ENCODE measurements around the gene INSC. TPM values are rescaled to one million over a fixed set of nuclear protein-coding genes. Genes with fewer than 3 reads are reported as not detected.

Gene INSC
- polyA plus RNA-seq, 3 donors from 2014 or later, result 0.59 to 1.4 TPM; not detected in 1

DNA sequence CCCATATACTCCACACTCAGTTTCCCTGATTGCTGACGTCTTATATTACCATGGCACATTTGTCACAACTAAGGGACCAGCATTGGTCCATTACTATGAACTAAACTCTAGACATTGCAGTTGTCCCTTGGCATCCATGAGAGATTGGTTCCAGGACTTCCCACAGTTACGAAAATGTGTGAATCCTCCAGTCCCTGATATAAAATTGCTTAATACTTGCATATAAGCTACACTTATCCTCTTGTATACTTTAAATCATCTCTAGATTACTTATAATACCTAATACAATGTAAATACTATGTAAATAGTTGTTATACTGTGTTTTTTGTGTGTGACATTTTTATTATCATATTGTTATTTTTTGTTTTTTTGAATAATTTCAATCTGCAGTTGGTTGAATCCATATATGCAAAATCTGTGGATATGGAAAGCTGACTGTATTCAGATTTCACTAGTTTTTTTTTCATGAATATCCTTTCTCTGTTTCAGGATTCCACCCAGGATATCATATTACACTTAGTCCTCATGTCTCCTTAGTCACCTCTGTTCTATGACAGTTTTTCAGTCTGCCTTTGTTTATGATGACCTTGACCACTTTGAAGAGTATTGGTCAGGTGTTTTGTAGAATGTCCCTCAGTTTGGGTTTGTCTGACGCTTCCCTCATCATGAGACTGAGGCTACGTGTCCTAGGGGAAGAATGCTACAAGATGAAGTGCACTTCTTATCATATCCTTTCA, 55.3 kb downstream of the INSC start:
- H3K27ac Mint-ChIP-seq, result no peak overlapping the region
- no peak overlapping the region for H3K4me3 Mint-ChIP-seq
- peaks cover 2 to 9% (median 6%) of the 10 kb centered on the region in 3 donors for H3K27me3 Mint-ChIP-seq (ENCODE audit: low read depth in 3 of 3)
- no peaks in the 10 kb centered on the region for H3K36me3 Mint-ChIP-seq
- no peaks in the 10 kb centered on the region for H3K9me3 Mint-ChIP-seq
- H3K4me1 Mint-ChIP-seq, result no peaks in the 10 kb centered on the region
- no peak for DNase-seq

DNA sequence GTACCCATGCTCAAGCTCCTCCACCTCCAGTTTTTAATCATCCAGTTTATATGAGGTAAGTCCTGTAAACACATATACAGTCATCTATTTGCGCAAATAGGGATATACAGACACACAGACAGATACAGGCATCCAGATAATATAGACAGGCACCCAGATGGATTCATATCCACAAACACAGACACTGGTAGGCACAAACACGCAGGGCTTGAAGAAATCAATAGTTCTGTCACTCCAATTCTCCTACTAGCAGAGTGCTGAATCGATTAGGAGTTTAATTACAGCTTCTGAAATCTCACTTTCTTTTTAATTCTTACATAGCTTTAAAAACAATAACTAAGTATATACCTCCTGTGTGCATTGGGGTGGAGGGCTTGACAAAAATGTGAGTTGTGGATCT, 56.0 kb downstream of the INSC start:
- H3K36me3 Mint-ChIP-seq, result no peaks in the 10 kb centered on the region
- no peaks in the 10 kb centered on the region for H3K9me3 Mint-ChIP-seq
- no peak overlapping the region for H3K4me3 Mint-ChIP-seq
- no peaks in the 10 kb centered on the region for H3K4me1 Mint-ChIP-seq
- H3K27ac Mint-ChIP-seq, result no peak overlapping the region
- H3K27me3 Mint-ChIP-seq (ENCODE audit: low read depth in 3 of 3), result peaks cover 2 to 9% (median 4%) of the 10 kb centered on the region in 3 donors
- no peak for DNase-seq

DNA sequence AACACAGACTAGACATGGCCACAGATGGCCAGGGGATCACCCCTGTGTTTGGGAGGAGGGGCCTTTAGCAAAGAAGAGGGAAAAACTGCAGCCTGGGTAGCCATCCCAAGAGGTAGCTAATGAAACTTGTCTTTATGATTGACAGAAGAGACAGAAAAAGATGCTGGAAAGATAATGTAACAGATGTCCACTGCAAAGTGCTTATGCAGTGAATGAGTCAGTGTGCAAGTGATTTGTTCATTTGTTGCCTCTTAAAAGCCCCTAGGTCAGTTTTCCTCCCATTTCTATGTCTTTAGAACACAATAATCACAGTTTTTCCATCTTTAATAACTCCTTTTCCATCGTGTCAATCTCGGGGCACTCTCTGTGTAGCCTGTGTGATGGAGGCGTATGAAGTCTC, 57.2 kb downstream of the INSC start:
- Mint-ChIP-seq H3K27ac (no peak overlapping the region), H3K4me1 (no peaks in the 10 kb centered on the region), H3K27me3 (ENCODE audit: low read depth in 3 of 3) (peaks cover 2 to 13% (median 4%) of the 10 kb centered on the region in 3 donors)

DNA sequence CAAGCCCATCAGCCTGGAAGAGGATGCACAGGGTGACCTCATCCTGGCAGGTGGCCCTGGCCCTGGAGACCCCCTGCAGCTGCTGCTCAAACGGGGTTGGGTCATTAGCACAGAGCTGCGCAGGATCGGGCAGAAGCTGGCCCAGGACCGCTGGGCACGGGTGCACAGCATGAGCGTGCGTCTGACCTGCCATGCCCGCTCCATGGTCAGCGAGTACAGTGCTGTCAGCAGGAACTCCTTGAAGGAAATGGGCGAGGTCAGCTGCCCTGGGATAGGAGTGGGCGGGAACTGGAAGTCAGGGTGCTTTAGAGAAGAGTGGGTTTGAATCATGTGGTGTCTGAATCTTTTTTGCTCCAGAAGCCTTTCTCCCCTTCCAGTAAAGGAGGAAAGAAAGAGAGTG, 61.1 kb downstream of the INSC start:
- no peak overlapping the region for H3K4me3 Mint-ChIP-seq
- no peak for DNase-seq
- no peaks in the 10 kb centered on the region for H3K4me1 Mint-ChIP-seq
- no peaks in the 10 kb centered on the region for H3K36me3 Mint-ChIP-seq
- H3K27ac Mint-ChIP-seq, result no peak overlapping the region
- H3K9me3 Mint-ChIP-seq, result no peaks in the 10 kb centered on the region
- H3K27me3 Mint-ChIP-seq (ENCODE audit: low read depth in 3 of 3), result peaks cover 3 to 9% (median 4%) of the 10 kb centered on the region in 3 donors

More for the DNA sequence above, 57.2 kb downstream of the INSC start:
- H3K4me3 Mint-ChIP-seq, result no peak overlapping the region
- no peak for DNase-seq
- H3K36me3 Mint-ChIP-seq, result no peaks in the 10 kb centered on the region
- H3K9me3 Mint-ChIP-seq, result no peaks in the 10 kb centered on the region

DNA sequence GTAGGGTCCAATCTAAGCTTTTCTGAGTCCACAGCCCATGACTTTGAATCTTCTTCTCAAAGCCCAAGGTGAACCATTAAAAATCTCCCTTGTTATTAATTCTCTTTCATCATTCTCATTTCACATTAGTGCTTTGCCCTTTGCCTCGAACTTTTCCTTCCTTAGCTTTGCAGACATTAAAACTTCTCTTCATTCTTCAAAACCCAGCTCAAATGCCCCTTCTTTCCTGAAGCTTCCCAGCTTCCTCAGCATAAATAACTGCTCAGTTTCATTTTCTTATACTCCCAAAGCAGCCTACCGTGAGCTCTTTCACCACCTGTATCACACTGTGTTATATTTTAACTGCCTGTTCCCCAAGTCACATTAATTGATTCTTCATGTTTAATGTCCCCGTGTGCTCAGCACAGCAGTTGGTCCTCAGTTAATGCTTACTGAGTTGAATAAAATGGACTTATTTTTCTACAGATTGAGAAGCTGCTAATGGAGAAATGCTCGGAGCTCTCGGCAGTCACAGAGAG, 62.0 kb downstream of the INSC start:
- H3K27me3 Mint-ChIP-seq (ENCODE audit: low read depth in 3 of 3), result peaks cover 3 to 9% (median 4%) of the 10 kb centered on the region in 3 donors
- no peak overlapping the region for H3K27ac Mint-ChIP-seq
- no peaks in the 10 kb centered on the region for H3K4me1 Mint-ChIP-seq
- no peak overlapping the region for H3K4me3 Mint-ChIP-seq
- H3K9me3 Mint-ChIP-seq, result no peaks in the 10 kb centered on the region
- no peak for DNase-seq
- H3K36me3 Mint-ChIP-seq, result no peaks in the 10 kb centered on the region

DNA sequence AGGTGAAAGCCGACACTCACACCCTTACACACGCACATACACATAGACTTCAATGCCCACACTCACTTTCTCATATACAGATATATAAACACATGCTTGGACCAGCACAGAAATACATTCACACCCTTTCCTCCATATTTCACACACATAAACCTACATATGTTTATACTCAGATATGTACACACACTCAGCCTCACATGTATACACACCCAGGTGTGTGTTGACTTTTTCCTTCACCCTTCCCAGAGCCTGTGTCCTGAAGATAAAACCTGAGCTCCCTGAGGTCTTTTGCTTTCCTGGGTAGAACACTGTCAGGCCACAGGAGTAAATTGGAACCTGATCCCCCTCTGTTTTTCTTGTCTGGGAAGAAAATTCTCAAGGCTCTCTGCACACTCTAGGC, 62.8 kb downstream of the INSC start:
- H3K4me3 Mint-ChIP-seq, result no peak overlapping the region
- H3K36me3 Mint-ChIP-seq, result no peaks in the 10 kb centered on the region
- no peak overlapping the region for H3K27ac Mint-ChIP-seq

DNA sequence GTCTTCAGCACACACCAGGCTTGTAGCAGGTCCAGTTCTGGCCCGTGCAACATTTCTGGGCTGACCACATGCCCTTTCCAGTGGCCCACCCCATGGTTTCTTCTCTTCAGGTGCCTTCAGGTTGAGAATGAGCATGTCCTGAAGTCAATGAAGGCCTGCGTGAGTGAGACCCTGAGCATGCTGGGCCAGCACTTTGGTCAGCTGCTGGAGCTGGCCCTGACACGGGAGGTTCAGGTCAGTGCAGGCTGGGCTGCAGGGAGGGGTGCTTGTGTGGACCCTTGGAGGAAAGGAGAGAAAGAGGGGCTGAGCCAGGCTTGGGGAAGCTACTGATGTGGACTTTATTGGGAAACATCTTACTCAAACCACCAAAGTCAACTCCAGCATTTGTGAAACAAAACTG, 63.5 kb downstream of the INSC start:
- Mint-ChIP-seq H3K27me3 (ENCODE audit: low read depth in 3 of 3) (peaks cover 0 to 6% (median 2%) of the 10 kb centered on the region in 3 donors), H3K4me1 (no peaks in the 10 kb centered on the region), H3K36me3 (no peaks in the 10 kb centered on the region), H3K27ac (no peak overlapping the region), H3K4me3 (no peak overlapping the region), H3K9me3 (no peaks in the 10 kb centered on the region)
- DNase-seq, result no peak

More for the DNA sequence above, 62.8 kb downstream of the INSC start:
- H3K9me3 Mint-ChIP-seq, result no peaks in the 10 kb centered on the region
- H3K27me3 Mint-ChIP-seq (ENCODE audit: low read depth in 3 of 3), result peaks cover 3 to 6% (median 4%) of the 10 kb centered on the region in 3 donors
- H3K4me1 Mint-ChIP-seq, result no peaks in the 10 kb centered on the region
- DNase-seq, result no peak

DNA sequence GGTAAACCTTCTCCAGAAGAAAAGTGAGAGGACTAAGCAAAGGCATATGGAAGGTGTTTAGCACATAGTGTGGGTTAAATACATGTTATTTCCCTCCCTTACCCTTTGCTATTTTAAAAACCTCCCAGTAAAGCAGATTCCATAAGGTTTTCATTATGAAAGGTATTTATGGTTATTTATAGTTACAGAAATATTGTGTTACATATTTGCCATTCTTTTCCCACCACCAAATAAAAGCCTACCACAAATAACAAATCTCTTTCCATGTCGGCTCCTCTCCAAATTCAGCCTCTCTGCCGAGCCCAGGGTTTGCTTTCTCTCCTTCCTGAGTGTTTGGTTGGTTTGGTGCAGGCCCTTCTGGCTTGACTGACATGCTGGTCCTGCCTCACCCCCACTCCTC, 64.4 kb downstream of the INSC start:
- Mint-ChIP-seq H3K36me3 (no peaks in the 10 kb centered on the region), H3K27ac (no peak overlapping the region), H3K4me1 (no peaks in the 10 kb centered on the region), H3K9me3 (no peaks in the 10 kb centered on the region), H3K27me3 (ENCODE audit: low read depth in 3 of 3) (peaks cover 0 to 4% (median 2%) of the 10 kb centered on the region in 3 donors), H3K4me3 (no peak overlapping the region)
- DNase-seq, result no peak

DNA sequence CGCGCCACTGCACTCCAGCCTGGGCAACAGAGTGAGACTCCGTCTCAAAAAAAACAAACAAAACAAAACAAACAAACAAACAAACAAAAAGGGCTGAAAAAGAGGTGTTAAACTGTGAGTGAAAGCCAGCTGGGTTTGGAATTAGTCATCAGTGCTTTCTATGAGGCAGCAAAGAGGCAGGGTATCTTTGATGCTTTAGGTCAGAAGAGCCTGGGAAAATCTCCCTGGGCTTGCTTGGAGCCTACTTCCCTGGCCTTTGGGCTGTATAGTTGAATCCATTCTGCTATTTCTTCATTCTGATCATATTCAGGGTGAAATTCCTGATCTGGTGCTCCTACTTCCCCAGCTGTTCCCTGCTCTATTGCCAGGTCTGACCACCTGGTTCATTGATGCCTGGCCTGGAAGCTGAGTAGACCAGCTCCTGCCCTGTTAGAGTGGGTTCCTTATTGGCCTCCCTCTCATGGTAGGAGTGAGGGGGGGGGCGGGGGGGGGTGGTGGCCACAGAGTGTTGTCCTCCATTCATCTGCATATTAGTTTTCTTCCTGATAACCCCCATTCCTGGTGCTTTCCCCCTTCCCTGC, 65.6 kb downstream of the INSC start:
- no peaks in the 10 kb centered on the region for H3K36me3 Mint-ChIP-seq
- H3K9me3 Mint-ChIP-seq, result no peaks in the 10 kb centered on the region
- DNase-seq, result no peak
- no peak overlapping the region for H3K4me3 Mint-ChIP-seq
- peaks cover 2 to 4% (median 3%) of the 10 kb centered on the region in 3 donors for H3K27me3 Mint-ChIP-seq (ENCODE audit: low read depth in 3 of 3)
- H3K27ac Mint-ChIP-seq, result no peak overlapping the region
- no peaks in the 10 kb centered on the region for H3K4me1 Mint-ChIP-seq

DNA sequence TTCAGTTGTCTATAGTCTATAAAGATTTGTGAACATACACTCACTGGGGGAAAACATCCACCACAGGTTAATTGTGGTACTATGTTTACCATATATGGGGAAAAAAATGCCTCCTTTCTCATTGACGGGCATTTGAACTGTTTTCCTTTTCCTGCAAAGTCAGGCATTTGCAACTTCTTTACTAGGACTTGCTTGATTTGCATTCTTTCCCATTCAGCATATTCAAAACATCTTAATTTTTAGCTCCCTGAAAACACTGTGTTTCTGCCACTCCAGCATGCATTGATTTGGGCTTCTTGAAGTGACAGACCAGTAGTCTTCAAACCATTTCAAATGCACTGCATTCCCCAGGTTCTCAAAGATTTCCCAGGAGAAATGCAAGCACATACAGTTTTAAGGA, 67.6 kb downstream of the INSC start:
- Mint-ChIP-seq H3K27ac (no peak overlapping the region), H3K4me3 (no peak overlapping the region), H3K27me3 (ENCODE audit: low read depth in 3 of 3) (peaks cover 2 to 5% (median 3%) of the 10 kb centered on the region in 3 donors), H3K36me3 (no peaks in the 10 kb centered on the region), H3K4me1 (no peaks in the 10 kb centered on the region), H3K9me3 (no peaks in the 10 kb centered on the region)
- no peak for DNase-seq

DNA sequence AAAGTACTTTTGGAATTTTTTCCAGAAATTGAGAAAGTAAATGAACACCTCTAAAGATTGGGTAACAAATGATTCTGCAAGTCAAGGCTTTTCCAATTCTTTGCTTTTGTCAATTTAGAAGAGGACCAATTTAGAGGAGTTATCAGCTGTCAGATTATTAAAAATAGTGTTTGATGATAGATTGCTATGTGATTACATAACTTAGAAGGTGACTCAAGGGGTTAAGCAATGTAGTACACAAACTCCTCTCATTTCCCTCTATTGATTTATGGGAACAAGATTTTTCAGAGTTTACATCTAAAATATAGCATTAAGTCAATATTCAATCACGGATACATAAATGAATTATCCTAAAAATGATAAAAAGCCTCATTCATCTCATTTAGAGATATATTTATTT, 70.3 kb downstream of the INSC start:
- Mint-ChIP-seq H3K27ac (no peak overlapping the region), H3K27me3 (ENCODE audit: low read depth in 3 of 3) (peaks cover 0 to 5% (median 3%) of the 10 kb centered on the region in 3 donors), H3K36me3 (no peaks in the 10 kb centered on the region), H3K9me3 (no peaks in the 10 kb centered on the region), H3K4me1 (no peaks in the 10 kb centered on the region), H3K4me3 (no peak overlapping the region)
- DNase-seq, result no peak

DNA sequence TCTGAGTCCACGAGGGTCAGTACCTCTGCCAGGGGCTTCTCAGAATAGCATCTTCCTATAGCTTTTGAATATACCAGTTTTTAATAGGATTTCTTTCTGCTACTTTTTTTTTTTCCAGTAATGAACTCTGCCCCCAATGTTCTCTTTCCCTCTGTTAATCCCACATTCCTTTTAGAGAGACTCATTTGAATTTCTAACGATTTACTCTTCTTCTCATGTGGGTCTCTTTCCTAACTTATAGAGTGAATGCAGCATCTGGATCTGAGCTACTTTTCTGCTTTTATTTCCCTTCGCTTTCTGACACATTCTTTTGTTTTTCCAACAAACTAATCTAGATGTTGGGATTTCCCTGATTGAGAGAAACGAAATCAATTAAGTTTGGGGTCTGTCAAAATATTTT, 71.4 kb downstream of the INSC start:
- Mint-ChIP-seq H3K27me3 (ENCODE audit: low read depth in 3 of 3) (peaks cover 0 to 5% (median 3%) of the 10 kb centered on the region in 3 donors), H3K27ac (no peak overlapping the region), H3K4me3 (no peak overlapping the region), H3K4me1 (no peaks in the 10 kb centered on the region), H3K36me3 (no peaks in the 10 kb centered on the region), H3K9me3 (no peaks in the 10 kb centered on the region)
- no peak for DNase-seq

DNA sequence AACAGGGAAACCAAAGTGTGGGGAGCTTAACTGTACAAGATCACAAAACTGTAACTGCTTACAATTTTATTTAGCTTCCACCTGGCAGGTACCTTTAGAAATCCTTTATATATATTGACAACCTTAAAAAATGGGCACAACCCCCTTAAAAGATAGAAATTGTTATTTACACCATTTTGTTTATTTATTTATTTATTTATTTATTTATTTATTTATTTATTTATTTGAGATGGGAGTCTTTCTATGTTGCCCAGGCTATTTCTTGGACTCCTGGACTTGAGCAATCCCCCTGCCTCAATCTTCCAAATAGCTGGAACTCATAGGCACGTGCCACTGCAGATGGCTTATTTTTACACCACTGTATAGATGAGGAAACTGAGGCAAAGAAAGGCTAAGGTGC, 74.5 kb downstream of the INSC start:
- no peak for DNase-seq
- H3K4me1 Mint-ChIP-seq, result no peaks in the 10 kb centered on the region
- H3K9me3 Mint-ChIP-seq, result no peaks in the 10 kb centered on the region
- H3K27me3 Mint-ChIP-seq (ENCODE audit: low read depth in 3 of 3), result peaks cover 0 to 5% (median 3%) of the 10 kb centered on the region in 3 donors
- no peak overlapping the region for H3K27ac Mint-ChIP-seq
- H3K36me3 Mint-ChIP-seq, result no peaks in the 10 kb centered on the region
- no peak overlapping the region for H3K4me3 Mint-ChIP-seq

DNA sequence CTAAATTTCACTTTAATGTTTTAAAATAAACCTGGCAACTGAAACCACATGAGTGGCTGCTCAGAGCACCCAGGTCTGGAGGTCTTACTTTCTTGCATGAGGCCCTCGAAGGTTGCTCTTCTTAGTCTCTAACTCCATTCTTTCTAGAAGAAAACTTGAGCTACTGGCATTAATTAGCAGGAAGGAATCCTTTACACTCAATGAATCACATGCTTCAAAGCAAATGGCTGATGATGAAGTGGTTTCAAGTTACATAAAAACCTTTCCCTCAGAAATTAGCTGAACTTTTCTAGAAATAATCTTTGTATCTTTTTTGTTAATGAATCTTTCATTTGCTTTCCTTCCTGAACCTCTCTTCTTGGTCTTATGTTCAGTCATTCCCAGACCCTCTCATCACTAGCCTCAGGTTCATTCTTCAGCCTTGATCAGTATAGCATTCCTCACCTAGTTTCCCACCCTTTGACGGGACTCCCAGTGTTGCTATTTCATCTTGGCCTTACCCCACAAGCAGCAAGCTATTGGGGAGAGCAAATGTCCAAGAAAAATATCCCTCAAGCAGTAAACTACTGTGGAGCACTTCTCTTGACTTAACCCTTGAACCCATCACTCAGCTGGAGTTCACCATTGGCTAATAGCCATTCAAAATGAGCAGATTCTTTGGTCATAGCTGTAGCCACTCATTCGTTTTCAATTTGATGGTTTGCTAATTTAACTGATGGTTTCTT, 75.1 kb downstream of the INSC start:
- Mint-ChIP-seq H3K27ac (no peak overlapping the region), H3K4me1 (no peaks in the 10 kb centered on the region), H3K36me3 (no peaks in the 10 kb centered on the region), H3K4me3 (no peak overlapping the region), H3K9me3 (no peaks in the 10 kb centered on the region), H3K27me3 (ENCODE audit: low read depth in 3 of 3) (peaks cover 0 to 4% (median 3%) of the 10 kb centered on the region in 3 donors)
- no peak for DNase-seq
